HFFc6 (cell line): ENCODE results near the gene SH2D3C. TPM values are rescaled to one million over a fixed set of nuclear protein-coding genes. Genes with fewer than 3 reads are reported as not detected.

Experiments
- DNase-seq: peaks from one replicate; pipeline ENCODE4 v3.0.0-alpha.2; 2018
- H3K27ac Mint-ChIP-seq: 2 replicates; pipeline ENCODE4 v1.8.0; 2020; ENCODE audit warnings: mild to moderate bottlenecking, mixed read lengths
- H3K27me3 Mint-ChIP-seq: 2 replicates; pipeline ENCODE4 v1.8.0; 2021; ENCODE audit warnings: mild to moderate bottlenecking, moderate library complexity, mixed read lengths; ENCODE audit not compliant: insufficient read depth
- H3K36me3 Mint-ChIP-seq: 2 replicates; pipeline ENCODE4 v1.8.0; 2021; ENCODE audit warnings: low read depth, mixed read lengths
- H3K4me1 Mint-ChIP-seq: 2 replicates; pipeline ENCODE4 v1.8.0; 2020; ENCODE audit warnings: low read depth, mixed read lengths
- H3K4me3 Mint-ChIP-seq: 2 replicates; pipeline ENCODE4 v1.8.0; 2020; ENCODE audit warnings: mild to moderate bottlenecking, moderate library complexity, mixed read lengths
- H3K9me3 Mint-ChIP-seq: 2 replicates; pipeline ENCODE4 v1.8.0; 2020; ENCODE audit warnings: mild to moderate bottlenecking, mixed read lengths
- CTCF ChIP-seq: fragments of 200-600 bp; sonication (generic); IDR thresholded peaks from 2 replicates; pipeline ENCODE4 v1.5.0; 2021; ENCODE audit warnings: antibody characterized with exemption, mild to moderate bottlenecking
- total RNA-seq, 6 experiments: library from RNA; stranded (reverse); fragmentation: NEBNext Ultra II Directional; extraction: Animal tissue kit (Norgen Biotek cat#: 25700); gene quantifications; 2 replicates in 1 of 6; 3 replicates in 5 of 6; pipeline ENCODE4 v1.2.3, GENCODE V29; 2021

Gene SH2D3C
- total RNA-seq, 6 experiments from 2014 or later, result not detected

- no peak for DNase-seq
- H3K27me3 Mint-ChIP-seq, result peaks cover 26% of the 10 kb centered on the region
- H3K4me3 Mint-ChIP-seq, result no peak overlapping the region
- TF ChIP-seq CTCF, result no peak
- peaks cover 1% of the 10 kb centered on the region for H3K4me1 Mint-ChIP-seq
- H3K36me3 Mint-ChIP-seq, result no peaks in the 10 kb centered on the region
- H3K27ac Mint-ChIP-seq, result no peak overlapping the region
- H3K9me3 Mint-ChIP-seq, result no peaks in the 10 kb centered on the region
Observed at GRCh38 chr9:127765418-127765817, 13.0 kb downstream of the SH2D3C start.

GRCh38 chr9:127763918-127764384 lies 14.5 kb downstream of the SH2D3C start:
- Mint-ChIP-seq H3K9me3 (no peaks in the 10 kb centered on the region), H3K4me1 (no peaks in the 10 kb centered on the region), H3K4me3 (no peak overlapping the region)

GRCh38 chr9:127762111-127762676 lies 16.3 kb downstream of the SH2D3C start:
- DNase-seq, result no peak
- TF ChIP-seq CTCF, result no peak
- peaks cover 26% of the 10 kb centered on the region for H3K27me3 Mint-ChIP-seq
- no peaks in the 10 kb centered on the region for H3K4me1 Mint-ChIP-seq
- H3K4me3 Mint-ChIP-seq, result no peak overlapping the region
- H3K27ac Mint-ChIP-seq, result no peak overlapping the region
- no peaks in the 10 kb centered on the region for H3K36me3 Mint-ChIP-seq
- H3K9me3 Mint-ChIP-seq, result no peaks in the 10 kb centered on the region

More at GRCh38 chr9:127763918-127764384, 14.5 kb downstream of the SH2D3C start:
- peak; percentile 58 for TF ChIP-seq CTCF
- DNase-seq, result no peak
- no peak overlapping the region for H3K27ac Mint-ChIP-seq
- H3K36me3 Mint-ChIP-seq, result no peaks in the 10 kb centered on the region
- H3K27me3 Mint-ChIP-seq, result peaks cover 23% of the 10 kb centered on the region

DNA sequence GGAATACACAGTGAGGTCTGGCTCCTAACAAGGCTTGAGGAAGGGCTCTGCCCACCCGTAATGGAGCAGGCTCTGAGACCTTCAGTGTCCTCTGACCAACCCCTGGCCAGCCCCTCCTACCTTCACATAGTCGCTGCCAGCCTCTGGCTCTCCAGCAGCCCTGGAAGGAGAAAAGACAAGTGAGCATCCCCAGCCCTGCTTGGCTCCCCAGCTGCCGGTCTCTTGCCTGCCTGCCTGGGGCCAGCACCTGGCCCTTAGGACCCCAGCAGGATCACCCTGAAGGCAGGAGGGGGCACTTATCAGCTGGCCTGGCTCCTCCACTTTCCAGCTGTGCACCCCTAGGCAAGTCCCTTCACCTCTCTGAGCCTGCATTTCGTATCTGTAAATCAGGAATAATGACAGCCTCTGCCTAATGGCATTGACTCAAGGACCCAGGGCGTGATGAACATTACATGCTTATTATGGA lies 16.9 kb downstream of the SH2D3C start:
- Mint-ChIP-seq H3K4me3 (no peak overlapping the region), H3K4me1 (no peaks in the 10 kb centered on the region), H3K36me3 (no peaks in the 10 kb centered on the region), H3K9me3 (no peaks in the 10 kb centered on the region), H3K27ac (no peak overlapping the region), H3K27me3 (peaks cover 20% of the 10 kb centered on the region)
- no peak for DNase-seq
- TF ChIP-seq CTCF, result no peak

- peaks cover 17% of the 10 kb centered on the region for H3K27me3 Mint-ChIP-seq
- H3K4me1 Mint-ChIP-seq, result no peaks in the 10 kb centered on the region
Observed at GRCh38 chr9:127761061-127761460, 17.4 kb downstream of the SH2D3C start.

More at GRCh38 chr9:127761061-127761460, 17.4 kb downstream of the SH2D3C start:
- no peaks in the 10 kb centered on the region for H3K9me3 Mint-ChIP-seq
- no peaks in the 10 kb centered on the region for H3K36me3 Mint-ChIP-seq
- no peak for TF ChIP-seq CTCF
- H3K4me3 Mint-ChIP-seq, result no peak overlapping the region
- no peak for DNase-seq
- no peak overlapping the region for H3K27ac Mint-ChIP-seq
